Mesendoderm (in vitro differentiated cells): ENCODE results near the gene FAT1.
A peak's percentile ranks its signal among the peaks of the same experiment; 100 is the strongest.

Experiments used
- DNase-seq: peaks from one replicate; pipeline ENCODE4 v3.0.0; 2013
- H2AK5ac ChIP-seq: 2 replicates; pipeline ENCODE4 v1.6.1; 2013; ENCODE audit warnings: low read length, inconsistent platforms
- H2BK120ac ChIP-seq: 2 replicates; pipeline ENCODE4 v1.6.1; 2013; ENCODE audit warnings: low read depth, mild to moderate bottlenecking, low read length, moderate library complexity, mixed read lengths
- H2BK15ac ChIP-seq: replicated peaks from 2 replicates; pipeline ENCODE4 v1.6.1; 2013; ENCODE audit warnings: low read depth, mild to moderate bottlenecking, moderate library complexity
- H2BK5ac ChIP-seq: 2 replicates; pipeline ENCODE4 v1.6.1; 2013; ENCODE audit warnings: low read length, inconsistent platforms
- H3K18ac ChIP-seq: 2 replicates; pipeline ENCODE4 v1.6.1; 2013; ENCODE audit warnings: mild to moderate bottlenecking, low read length, mixed read lengths
- H3K23ac ChIP-seq: one replicate; pipeline ENCODE4 v1.6.1; 2013; ENCODE audit warnings: low read length
- H3K27ac ChIP-seq: 2 replicates; pipeline ENCODE4 v1.5.1; 2013; ENCODE audit warnings: low read depth, mild to moderate bottlenecking, inconsistent platforms, low read length, moderate library complexity
- H3K27me3 ChIP-seq: 2 replicates; pipeline ENCODE4 v1.6.1; 2013; ENCODE audit warnings: low read length, control low read depth, mild to moderate bottlenecking, inconsistent platforms; ENCODE audit not compliant: insufficient read depth, poor library complexity
- H3K36me3 ChIP-seq: 2 replicates; pipeline ENCODE4 v1.6.1; 2013; ENCODE audit warnings: low read length, inconsistent platforms; ENCODE audit not compliant: control insufficient read depth, insufficient read depth
- H3K4ac ChIP-seq: one replicate; pipeline ENCODE4 v1.6.1; 2013; ENCODE audit warnings: low read depth, mild to moderate bottlenecking, low read length, moderate library complexity
- H3K4me1 ChIP-seq: 2 replicates; pipeline ENCODE4 v1.6.1; 2013; ENCODE audit warnings: low read depth, low read length, inconsistent platforms; ENCODE audit not compliant: control insufficient read depth
- H3K4me2 ChIP-seq: 2 replicates; pipeline ENCODE4 v1.6.1; 2013; ENCODE audit warnings: low read length
- H3K4me3 ChIP-seq: 2 replicates; pipeline ENCODE4 v1.5.1; 2013; ENCODE audit warnings: mild to moderate bottlenecking, low read length
- H3K56ac ChIP-seq: one replicate; pipeline ENCODE4 v1.6.1; 2013; ENCODE audit warnings: low read length
- H3K79me1 ChIP-seq: 2 replicates; pipeline ENCODE4 v1.6.1; 2013; ENCODE audit warnings: low read length, inconsistent platforms
- H3K79me2 ChIP-seq: 2 replicates; pipeline ENCODE4 v1.6.1; 2013; ENCODE audit warnings: mild to moderate bottlenecking, low read length; ENCODE audit not compliant: control insufficient read depth, insufficient read depth
- H3K9ac ChIP-seq: 2 replicates; pipeline ENCODE4 v1.6.1; 2013; ENCODE audit warnings: low read length, inconsistent platforms
- H4K5ac ChIP-seq: one replicate; pipeline ENCODE4 v1.6.1; 2013; ENCODE audit warnings: low read length
- H4K8ac ChIP-seq: one replicate; pipeline ENCODE4 v1.6.1; 2013; ENCODE audit warnings: low read depth, mild to moderate bottlenecking, control low read depth, low read length, moderate library complexity
- WGBS: extraction: QIAGEN DNeasy Blood & Tissue Kit; methylation state at CpG from one replicate; pipeline ENCODE4 v1.1.7; 2013; ENCODE audit warnings: low lambda C conversion rate, missing lambda C conversion rate; ENCODE audit not compliant: insufficient coverage; ENCODE audit errors: extremely low coverage; 5-methylcytosine and 5-hydroxymethylcytosine counted together

The FAT1 gene

DNA sequence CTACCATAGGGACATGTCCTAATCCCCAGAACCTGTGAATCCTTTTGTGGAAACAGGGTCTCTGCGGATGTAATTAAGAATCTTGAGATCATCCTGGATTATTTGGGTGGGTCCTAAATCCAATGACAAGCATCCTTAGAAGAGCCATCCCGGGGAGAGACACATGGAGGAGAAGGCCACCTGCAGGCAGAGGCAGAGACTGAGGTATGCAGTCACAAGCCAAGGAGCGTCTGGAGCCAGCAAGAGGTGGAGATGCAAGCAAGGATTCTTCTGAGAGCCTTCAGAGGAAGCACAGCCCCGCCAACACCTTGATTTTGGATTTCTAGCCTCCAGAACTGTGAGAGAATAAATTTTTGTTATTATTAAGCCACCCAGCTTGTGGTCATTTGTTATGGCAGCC lies 13.8 kb upstream of the FAT1 start:
- Histone ChIP-seq H3K4me1 (no peaks in the 10 kb centered on the region), H3K36me3 (no peaks in the 10 kb centered on the region), H3K56ac (no peak overlapping the region), H3K27ac (no peak overlapping the region), H3K79me2 (no peaks in the 10 kb centered on the region), H2BK120ac (no peak overlapping the region), H3K79me1 (no peaks in the 10 kb centered on the region), H2AK5ac (no peak overlapping the region), H3K9ac (no peak overlapping the region), H4K5ac (no peak overlapping the region), H3K4me3 (no peak overlapping the region), H3K27me3 (no peaks in the 10 kb centered on the region), H4K8ac (no peak overlapping the region), H2BK15ac (no peak overlapping the region), H3K18ac (no peak overlapping the region), H3K23ac (no peak overlapping the region), H3K4ac (no peak overlapping the region), H2BK5ac (no peak overlapping the region), H3K4me2 (no peak overlapping the region)
- peak; percentile 65 for DNase-seq
- no CpG with 5 or more reads among the region's 4 CpGs for WGBS

DNA sequence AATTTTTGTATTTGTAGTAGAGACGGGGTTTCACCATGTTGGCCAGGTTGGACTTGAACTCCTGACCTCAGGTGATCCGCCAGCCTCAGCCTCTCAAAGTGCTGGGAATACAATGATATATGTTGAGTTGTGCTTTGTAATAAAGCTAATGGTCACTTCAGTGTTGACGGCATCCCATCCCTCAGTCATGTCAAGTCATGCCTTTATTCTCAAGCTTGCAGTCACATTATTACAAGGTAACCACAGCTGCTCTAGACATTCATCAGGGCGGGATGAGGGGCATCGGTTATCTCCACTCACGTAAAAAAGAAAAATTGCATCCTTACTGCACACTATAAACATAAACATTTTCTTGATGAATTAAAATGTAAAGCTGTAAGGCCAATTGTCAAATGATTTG lies 12.8 kb upstream of the FAT1 start:
- Histone ChIP-seq H3K27me3 (no peaks in the 10 kb centered on the region), H3K79me2 (no peaks in the 10 kb centered on the region), H3K4me3 (no peak overlapping the region), H3K79me1 (no peaks in the 10 kb centered on the region), H2BK120ac (no peak overlapping the region), H4K8ac (no peak overlapping the region), H4K5ac (no peak overlapping the region), H3K9ac (no peak overlapping the region), H3K18ac (no peak overlapping the region), H2BK15ac (no peak overlapping the region), H3K4me1 (no peaks in the 10 kb centered on the region), H3K56ac (no peak overlapping the region), H2AK5ac (no peak overlapping the region), H3K4me2 (no peak overlapping the region), H3K4ac (no peak overlapping the region), H3K27ac (no peak overlapping the region), H3K23ac (no peak overlapping the region), H3K36me3 (no peaks in the 10 kb centered on the region), H2BK5ac (no peak overlapping the region)
- no CpG with 5 or more reads among the region's 6 CpGs for WGBS
- no peak for DNase-seq

DNA sequence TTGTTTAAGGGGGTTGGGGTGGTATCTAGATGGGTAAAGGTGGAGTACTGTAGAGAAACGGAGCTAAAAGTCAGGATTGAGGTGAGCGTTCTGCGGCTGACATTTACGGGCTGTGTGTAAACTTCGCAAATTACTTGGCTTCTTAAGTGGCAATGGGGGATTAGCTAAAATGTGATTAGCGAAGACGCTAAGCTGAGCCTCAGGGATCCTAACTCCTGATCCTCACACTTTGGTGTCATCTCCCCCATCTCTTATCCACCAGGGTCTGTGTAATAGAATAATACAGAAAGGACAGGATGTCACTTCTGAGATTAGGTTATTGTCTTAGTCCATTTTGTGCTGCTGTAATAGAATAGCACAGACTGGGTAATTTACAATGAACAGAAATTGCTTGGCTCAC lies 10.6 kb upstream of the FAT1 start:
- Histone ChIP-seq H3K18ac (no peak overlapping the region), H3K27me3 (no peaks in the 10 kb centered on the region), H3K27ac (no peak overlapping the region), H2BK15ac (no peak overlapping the region), H4K5ac (no peak overlapping the region), H2BK5ac (no peak overlapping the region), H3K9ac (no peak overlapping the region), H3K23ac (no peak overlapping the region), H3K4me2 (no peak overlapping the region), H3K4me1 (no peaks in the 10 kb centered on the region), H3K79me1 (no peaks in the 10 kb centered on the region), H3K79me2 (no peaks in the 10 kb centered on the region), H4K8ac (no peak overlapping the region), H3K56ac (no peak overlapping the region), H3K36me3 (no peaks in the 10 kb centered on the region), H3K4me3 (no peak overlapping the region), H2BK120ac (no peak overlapping the region), H2AK5ac (no peak overlapping the region), H3K4ac (no peak overlapping the region)
- peak; percentile 31 for DNase-seq
- WGBS, result no CpG with 5 or more reads among the region's 7 CpGs

DNA sequence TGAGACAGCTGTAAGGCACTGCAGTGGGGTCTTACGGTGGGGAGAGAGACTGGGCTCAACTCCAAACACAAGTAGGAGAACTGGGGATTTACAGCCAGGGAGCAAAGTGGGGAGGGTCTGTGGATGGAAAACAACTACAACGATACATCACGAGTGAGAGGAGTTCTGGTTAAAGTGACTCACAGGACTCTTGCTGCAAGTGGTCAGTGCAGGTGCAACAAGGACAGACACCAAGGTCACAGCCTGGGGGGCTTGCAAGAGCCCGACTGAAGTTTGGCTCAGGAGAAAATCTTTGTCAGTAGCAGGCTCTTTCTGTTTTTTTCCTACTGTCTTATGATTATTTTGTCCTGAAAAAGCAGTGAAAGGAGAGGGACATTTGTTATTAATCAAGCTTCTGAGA lies 10.1 kb upstream of the FAT1 start:
- no peak overlapping the region for H3K18ac ChIP-seq
- no peaks in the 10 kb centered on the region for H3K4me1 ChIP-seq
- H3K4me3 ChIP-seq, result no peak overlapping the region
- H3K9ac ChIP-seq, result no peak overlapping the region
- H3K4ac ChIP-seq, result no peak overlapping the region
- H3K27me3 ChIP-seq, result no peaks in the 10 kb centered on the region
- H2BK15ac ChIP-seq, result no peak overlapping the region
- H2BK120ac ChIP-seq, result no peak overlapping the region
- DNase-seq, result no peak
- no peak overlapping the region for H3K27ac ChIP-seq
- no peaks in the 10 kb centered on the region for H3K79me1 ChIP-seq
- no CpG with 5 or more reads among the region's 4 CpGs for WGBS
- no peak overlapping the region for H2AK5ac ChIP-seq
- H4K8ac ChIP-seq, result no peak overlapping the region
- no peaks in the 10 kb centered on the region for H3K79me2 ChIP-seq
- no peak overlapping the region for H3K56ac ChIP-seq
- H3K23ac ChIP-seq, result no peak overlapping the region
- H3K4me2 ChIP-seq, result no peak overlapping the region
- H4K5ac ChIP-seq, result no peak overlapping the region
- H3K36me3 ChIP-seq, result no peaks in the 10 kb centered on the region
- no peak overlapping the region for H2BK5ac ChIP-seq

DNA sequence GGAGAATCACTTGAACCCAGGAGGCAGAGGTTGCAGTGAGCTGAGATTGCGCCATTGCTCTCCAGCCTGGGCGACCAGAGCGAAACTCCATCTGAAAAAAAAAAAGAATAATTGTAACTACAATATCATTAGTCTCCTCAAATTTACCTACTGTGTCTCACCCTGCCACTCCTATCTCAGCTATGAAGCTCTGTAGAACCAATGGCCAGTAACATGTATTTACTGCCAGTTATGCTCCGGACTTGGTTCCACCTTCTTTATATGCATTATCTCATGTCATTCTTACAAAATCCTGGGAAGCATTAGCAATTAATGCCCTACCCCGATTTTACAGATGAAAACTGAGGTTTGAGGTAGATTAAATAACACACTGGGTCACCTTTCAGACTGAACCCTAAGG lies 7.0 kb upstream of the FAT1 start:
- H3K9ac ChIP-seq, result no peak overlapping the region
- WGBS, result no CpG with 5 or more reads among the region's 5 CpGs
- H2BK120ac ChIP-seq, result no peak overlapping the region
- no peak overlapping the region for H3K56ac ChIP-seq
- no peak overlapping the region for H3K27ac ChIP-seq
- no peak overlapping the region for H4K5ac ChIP-seq
- no peak overlapping the region for H3K4ac ChIP-seq
- H2BK5ac ChIP-seq, result no peak overlapping the region
- H3K79me1 ChIP-seq, result no peaks in the 10 kb centered on the region
- no peak overlapping the region for H3K4me2 ChIP-seq
- no peaks in the 10 kb centered on the region for H3K27me3 ChIP-seq
- H2AK5ac ChIP-seq, result no peak overlapping the region
- peaks cover 8% of the 10 kb centered on the region for H3K4me1 ChIP-seq
- H3K79me2 ChIP-seq, result no peaks in the 10 kb centered on the region
- H4K8ac ChIP-seq, result no peak overlapping the region
- H2BK15ac ChIP-seq, result no peak overlapping the region
- no peak overlapping the region for H3K23ac ChIP-seq
- no peak for DNase-seq
- H3K4me3 ChIP-seq, result no peak overlapping the region
- no peak overlapping the region for H3K18ac ChIP-seq
- H3K36me3 ChIP-seq, result no peaks in the 10 kb centered on the region

DNA sequence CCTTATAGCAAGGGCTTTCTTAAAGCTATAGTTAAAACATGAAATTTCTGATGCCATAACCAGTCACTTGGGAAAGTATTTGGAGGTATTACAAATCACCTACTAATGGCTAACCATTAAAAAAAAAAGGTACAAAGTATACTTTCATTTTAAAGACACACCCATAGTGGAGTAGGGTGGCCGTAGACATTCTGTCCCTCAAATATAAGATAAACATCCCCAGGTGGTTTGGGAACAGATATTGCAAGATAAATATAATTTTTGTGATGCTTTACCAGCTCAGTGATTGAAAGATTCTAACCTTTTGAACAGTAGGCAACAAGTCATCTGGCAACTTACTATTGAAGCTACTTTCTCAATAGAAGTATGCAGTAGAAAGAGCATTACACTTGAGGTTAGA lies 6.2 kb upstream of the FAT1 start:
- Histone ChIP-seq H3K79me1 (no peaks in the 10 kb centered on the region), H3K27ac (no peak overlapping the region), H4K8ac (no peak overlapping the region), H2BK5ac (no peak overlapping the region), H4K5ac (no peak overlapping the region), H2AK5ac (no peak overlapping the region), H3K23ac (no peak overlapping the region), H3K79me2 (no peaks in the 10 kb centered on the region), H3K36me3 (no peaks in the 10 kb centered on the region), H3K9ac (no peak overlapping the region), H2BK15ac (no peak overlapping the region), H3K4me1 (peaks cover 8% of the 10 kb centered on the region), H3K56ac (no peak overlapping the region), H3K27me3 (no peaks in the 10 kb centered on the region), H3K4me3 (no peak overlapping the region), H3K4me2 (no peak overlapping the region), H3K4ac (no peak overlapping the region), H2BK120ac (no peak overlapping the region), H3K18ac (no peak overlapping the region)
- WGBS, result no CpG with 5 or more reads among the region's 1 CpG
- DNase-seq, result no peak
